Nephron (organoid): ENCODE data around the gene INAFM2.

Experiments used
- H3K27ac Mint-ChIP-seq, 3 experiments: 2 replicates each; pipeline ENCODE4 v1.8.0; 2020; ENCODE audit warnings: mixed read lengths in 3 of 3, mild to moderate bottlenecking in 2 of 3, moderate library complexity in 1 of 3
- H3K27me3 Mint-ChIP-seq: 2 replicates; pipeline ENCODE4 v1.8.0; 2021; ENCODE audit warnings: low read depth, mild to moderate bottlenecking, moderate library complexity, mixed read lengths
- H3K36me3 Mint-ChIP-seq: 2 replicates; pipeline ENCODE4 v1.8.0; 2020; ENCODE audit warnings: low read depth, mixed read lengths
- H3K4me1 Mint-ChIP-seq: 2 replicates; pipeline ENCODE4 v1.8.0; 2020; ENCODE audit warnings: mixed read lengths
- H3K4me3 Mint-ChIP-seq, 3 experiments: 2 replicates each; pipeline ENCODE4 v1.8.0; 2020; ENCODE audit warnings: mild to moderate bottlenecking in 3 of 3, mixed read lengths in 3 of 3, moderate library complexity in 2 of 3
- H3K9me3 Mint-ChIP-seq: 2 replicates; pipeline ENCODE4 v1.8.0; 2020; ENCODE audit warnings: mixed read lengths
- CTCF ChIP-seq, 3 experiments: fragments of 200-600 bp; sonication (generic); IDR thresholded peaks; one replicate each; pipeline ENCODE4 v1.5.0; 2021; ENCODE audit warnings: antibody characterized with exemption in 3 of 3; ENCODE audit not compliant: unreplicated experiment in 3 of 3

INAFM2 gene

GRCh38 chr15:40333922-40334492, 10.5 kb downstream of the INAFM2 start:
- peak overlapping the region in 1 of 3 experiments; percentile 6 for H3K4me3 Mint-ChIP-seq
- no peaks in the 10 kb centered on the region for H3K9me3 Mint-ChIP-seq

GRCh38 chr15:40334541-40334940, 11.0 kb downstream of the INAFM2 start:
- H3K9me3 Mint-ChIP-seq = no peaks in the 10 kb centered on the region
- no peaks in the 10 kb centered on the region for H3K36me3 Mint-ChIP-seq
- peaks cover 9% of the 10 kb centered on the region for H3K27me3 Mint-ChIP-seq
- peaks cover 54% of the 10 kb centered on the region for H3K4me1 Mint-ChIP-seq
- TF ChIP-seq CTCF (IDR thresholded peaks at IDR 0.05; ENCODE audit: unreplicated experiment in 3 of 3) = no peak
- peak overlapping the region in 2 of 3 experiments; percentile 59 to 83 for H3K27ac Mint-ChIP-seq
- no peak overlapping the region for H3K4me3 Mint-ChIP-seq

More at GRCh38 chr15:40333922-40334492, 10.5 kb downstream of the INAFM2 start:
- H3K4me1 Mint-ChIP-seq = peaks cover 59% of the 10 kb centered on the region
- H3K27ac Mint-ChIP-seq = peak overlapping the region; percentile 15 to 83 (median 59)
- H3K27me3 Mint-ChIP-seq = peaks cover 10% of the 10 kb centered on the region
- no peaks in the 10 kb centered on the region for H3K36me3 Mint-ChIP-seq
- no peak for TF ChIP-seq CTCF (IDR thresholded peaks at IDR 0.05; ENCODE audit: unreplicated experiment in 3 of 3)

- Mint-ChIP-seq H3K4me3 (no peak overlapping the region), H3K27me3 (peaks cover 9% of the 10 kb centered on the region), H3K27ac (peak overlapping the region in 1 of 3 experiments; percentile 75), H3K4me1 (peaks cover 53% of the 10 kb centered on the region), H3K9me3 (no peaks in the 10 kb centered on the region), H3K36me3 (no peaks in the 10 kb centered on the region)
- no peak for TF ChIP-seq CTCF (IDR thresholded peaks at IDR 0.05; ENCODE audit: unreplicated experiment in 3 of 3)
These were observed 11.7 kb downstream of the INAFM2 start for GRCh38 chr15:40334941-40335795.

- H3K36me3 Mint-ChIP-seq = no peaks in the 10 kb centered on the region
- TF ChIP-seq CTCF (IDR thresholded peaks at IDR 0.05; ENCODE audit: unreplicated experiment in 3 of 3) = no peak
- peak overlapping the region in 1 of 3 experiments; percentile 75 for H3K27ac Mint-ChIP-seq
- H3K4me3 Mint-ChIP-seq = no peak overlapping the region
- no peaks in the 10 kb centered on the region for H3K9me3 Mint-ChIP-seq
- H3K27me3 Mint-ChIP-seq = peaks cover 9% of the 10 kb centered on the region
- H3K4me1 Mint-ChIP-seq = peaks cover 49% of the 10 kb centered on the region
These were observed 12.6 kb downstream of the INAFM2 start for GRCh38 chr15:40335938-40336743.

- no peaks in the 10 kb centered on the region for H3K36me3 Mint-ChIP-seq
- H3K27me3 Mint-ChIP-seq = peaks cover 9% of the 10 kb centered on the region
- peak in 1 of 3 experiments; percentile 14 for TF ChIP-seq CTCF (IDR thresholded peaks at IDR 0.05; ENCODE audit: unreplicated experiment in 3 of 3)
- peaks cover 55% of the 10 kb centered on the region for H3K4me1 Mint-ChIP-seq
- no peaks in the 10 kb centered on the region for H3K9me3 Mint-ChIP-seq
- H3K4me3 Mint-ChIP-seq = no peak overlapping the region
- peak overlapping the region in 2 of 3 experiments; percentile 42 to 60 for H3K27ac Mint-ChIP-seq
These were observed 13.2 kb downstream of the INAFM2 start for GRCh38 chr15:40336744-40337122.
